ENCODE measurements around the gene KLHL29.

KLHL29 gene

DNA sequence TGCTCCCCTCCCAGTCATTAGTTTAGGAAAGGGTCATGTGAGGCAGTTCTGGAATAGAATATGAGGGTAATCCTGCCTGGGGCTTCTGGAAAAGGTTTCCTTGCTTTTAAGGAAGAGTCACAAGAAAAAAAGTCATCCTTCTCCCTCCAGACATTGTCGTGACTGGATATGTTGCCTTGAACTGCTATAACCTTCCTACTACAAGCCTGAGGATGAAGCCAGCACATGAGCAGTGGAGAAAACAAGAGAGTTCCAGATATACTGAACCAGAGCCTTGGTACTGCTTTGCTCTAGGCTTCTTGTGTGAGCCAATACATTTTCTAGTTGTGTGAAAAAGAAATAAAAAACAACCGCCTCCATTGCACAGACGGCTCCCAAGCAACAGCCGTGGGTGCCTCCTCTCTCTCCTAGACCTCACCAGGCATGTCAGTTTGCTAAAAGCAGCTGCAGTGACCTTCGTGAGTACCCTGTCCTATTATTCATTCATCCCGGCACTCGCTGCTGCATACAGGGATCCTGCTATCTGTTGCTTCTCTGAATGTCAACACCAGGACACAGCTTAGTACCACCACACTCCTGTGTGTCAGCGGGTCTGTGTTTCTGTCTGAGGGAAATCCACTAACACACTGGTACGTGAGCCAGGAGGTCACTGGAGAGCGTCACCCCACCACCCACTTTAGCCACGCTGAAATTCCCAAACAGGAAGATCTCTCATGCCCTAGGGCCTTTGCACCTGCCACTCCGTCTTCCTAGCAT lies 186.7 kb downstream of the KLHL29 start:
- DNase-seq: no peak

DNA sequence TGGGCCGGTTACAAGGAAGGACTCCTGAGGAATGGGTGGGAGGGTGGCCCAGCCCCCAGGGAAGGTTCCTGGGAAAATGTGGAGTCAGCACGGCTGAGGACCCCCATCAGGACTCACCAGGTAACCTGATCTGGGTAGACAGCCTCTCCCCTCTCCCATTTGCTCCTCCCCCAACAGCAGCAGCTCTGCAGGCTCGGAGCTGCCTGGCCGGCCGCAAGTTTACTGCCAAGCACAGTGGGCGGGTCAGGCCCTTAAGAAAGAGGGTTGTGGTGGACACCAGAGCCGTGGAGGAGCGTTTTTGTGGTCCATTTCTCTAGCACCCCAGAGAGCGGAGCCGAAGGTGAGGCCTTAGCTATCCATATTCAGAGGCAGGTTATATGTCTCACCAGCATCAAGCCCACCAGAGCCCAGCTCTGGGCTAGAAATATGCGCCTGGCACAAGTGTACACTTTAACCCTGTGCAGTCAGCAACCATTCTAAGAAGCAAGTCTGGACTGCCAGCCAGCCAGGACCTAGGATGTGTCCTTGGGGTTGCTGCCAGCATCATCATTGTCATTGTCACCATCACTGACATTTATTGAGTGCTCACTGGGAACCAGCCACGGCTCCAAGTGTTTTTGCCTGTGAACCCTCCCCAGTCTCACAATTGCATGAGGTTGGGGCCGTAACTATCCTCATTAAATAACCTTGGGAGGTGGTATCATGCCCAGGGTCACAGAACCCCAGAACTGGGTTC lies 190.1 kb downstream of the KLHL29 start:
- DNase-seq: peak; percentile 56

DNA sequence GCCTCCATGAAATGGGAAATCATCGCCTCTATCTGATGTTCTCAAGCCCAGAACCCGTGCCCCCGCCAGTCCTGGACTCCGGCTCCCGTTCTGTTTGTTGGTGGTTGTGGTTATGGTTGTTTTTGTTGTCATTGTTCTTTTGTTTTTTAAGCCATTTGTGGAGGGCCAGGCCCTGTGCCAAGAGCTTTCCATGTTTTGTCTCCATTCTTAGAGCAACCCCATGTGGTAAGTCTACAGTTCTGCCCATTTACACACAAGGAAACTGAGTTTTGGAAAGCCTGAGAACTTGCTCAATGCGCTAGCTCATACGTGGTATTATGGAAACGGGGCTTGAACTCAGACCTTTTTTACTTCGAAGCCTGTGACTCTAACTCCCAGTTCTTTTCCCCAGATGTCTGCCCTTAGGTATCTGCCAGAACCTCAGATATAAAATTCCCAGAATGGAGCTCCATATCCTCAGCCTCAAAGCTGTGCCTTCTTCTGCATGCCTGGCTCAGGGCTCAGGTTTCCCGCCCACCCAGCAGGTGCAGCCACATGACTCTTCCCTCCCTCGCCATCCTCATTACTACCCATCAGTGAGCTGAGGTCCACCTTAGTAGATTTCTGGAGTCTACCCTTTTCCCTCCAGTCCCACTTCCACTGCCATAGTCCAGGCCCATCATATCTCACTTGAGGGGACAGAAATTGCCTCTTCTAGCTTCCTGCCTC lies 194.1 kb downstream of the KLHL29 start:
- no peak for DNase-seq

DNA sequence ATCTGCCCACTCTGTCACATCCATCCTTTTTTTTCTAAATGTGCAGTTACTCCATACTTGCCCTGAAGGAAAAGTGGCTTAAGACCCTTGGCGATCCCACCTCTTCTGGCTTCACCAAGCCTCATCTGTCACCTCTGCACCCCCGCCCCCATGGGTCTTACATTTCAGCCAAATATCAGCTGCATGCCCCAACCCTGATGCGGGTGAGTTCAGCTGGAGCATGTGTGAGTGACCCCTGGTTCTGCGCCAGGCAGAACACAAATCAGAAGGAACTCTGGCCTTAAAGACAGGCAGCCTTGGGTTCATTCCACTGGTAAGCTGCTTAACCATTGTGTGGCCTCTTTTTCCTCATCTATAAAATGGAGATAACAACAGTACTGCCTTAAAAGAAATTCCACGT lies 194.7 kb downstream of the KLHL29 start:
- no peak for DNase-seq

DNA sequence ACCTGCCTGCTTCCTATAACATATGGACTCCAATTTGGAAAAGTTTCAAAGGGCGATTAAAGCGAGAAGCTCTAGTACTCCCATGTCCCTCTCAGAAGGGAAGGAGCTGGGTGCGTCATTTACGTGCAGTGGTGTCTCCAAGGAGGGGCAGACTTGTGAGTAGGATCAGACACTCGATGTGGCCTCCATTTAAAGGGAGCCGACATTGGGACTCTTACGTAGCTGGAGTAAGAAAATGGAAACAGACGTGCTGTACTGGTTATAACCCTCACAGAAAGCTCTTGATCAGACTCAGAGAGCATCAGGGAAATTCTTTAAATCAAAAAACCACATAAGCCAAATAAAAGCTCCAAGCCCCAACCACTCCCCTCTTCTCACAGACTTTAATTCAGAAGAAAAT lies 198.5 kb downstream of the KLHL29 start:
- DNase-seq: no peak

DNA sequence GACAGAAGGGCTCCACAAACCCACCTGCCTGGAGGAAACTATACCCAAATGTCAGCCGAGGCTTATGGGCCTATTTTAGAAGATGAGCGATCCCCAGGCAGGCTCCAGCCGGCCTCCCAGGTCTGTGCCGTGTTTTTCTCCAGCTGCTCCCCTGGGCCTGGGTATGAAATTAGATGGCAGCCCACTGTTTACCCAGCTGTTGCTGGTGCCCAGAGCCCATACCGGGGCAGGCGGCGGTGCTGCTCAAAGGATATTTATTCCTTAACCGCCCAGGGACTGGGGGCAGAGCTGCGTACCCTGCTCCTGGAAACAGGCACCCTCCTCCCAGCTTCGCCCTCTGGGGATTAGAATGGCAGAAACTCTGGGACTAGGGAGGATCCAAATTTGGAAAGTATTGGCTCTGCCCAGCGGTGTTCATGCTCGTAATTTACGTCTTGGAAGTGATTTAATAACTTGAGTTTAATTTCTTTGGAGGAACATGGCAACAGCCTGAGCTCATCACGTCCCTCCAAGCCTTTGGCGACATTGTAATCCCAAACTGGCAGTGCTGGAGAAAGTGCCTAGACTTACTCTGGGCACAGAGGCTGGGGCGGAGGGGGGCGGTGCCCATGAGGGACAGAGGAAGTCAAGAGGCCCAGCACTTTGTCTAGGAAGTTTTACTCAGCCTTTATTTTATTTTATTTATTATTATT lies 199.2 kb downstream of the KLHL29 start:
- no peak for DNase-seq

DNA sequence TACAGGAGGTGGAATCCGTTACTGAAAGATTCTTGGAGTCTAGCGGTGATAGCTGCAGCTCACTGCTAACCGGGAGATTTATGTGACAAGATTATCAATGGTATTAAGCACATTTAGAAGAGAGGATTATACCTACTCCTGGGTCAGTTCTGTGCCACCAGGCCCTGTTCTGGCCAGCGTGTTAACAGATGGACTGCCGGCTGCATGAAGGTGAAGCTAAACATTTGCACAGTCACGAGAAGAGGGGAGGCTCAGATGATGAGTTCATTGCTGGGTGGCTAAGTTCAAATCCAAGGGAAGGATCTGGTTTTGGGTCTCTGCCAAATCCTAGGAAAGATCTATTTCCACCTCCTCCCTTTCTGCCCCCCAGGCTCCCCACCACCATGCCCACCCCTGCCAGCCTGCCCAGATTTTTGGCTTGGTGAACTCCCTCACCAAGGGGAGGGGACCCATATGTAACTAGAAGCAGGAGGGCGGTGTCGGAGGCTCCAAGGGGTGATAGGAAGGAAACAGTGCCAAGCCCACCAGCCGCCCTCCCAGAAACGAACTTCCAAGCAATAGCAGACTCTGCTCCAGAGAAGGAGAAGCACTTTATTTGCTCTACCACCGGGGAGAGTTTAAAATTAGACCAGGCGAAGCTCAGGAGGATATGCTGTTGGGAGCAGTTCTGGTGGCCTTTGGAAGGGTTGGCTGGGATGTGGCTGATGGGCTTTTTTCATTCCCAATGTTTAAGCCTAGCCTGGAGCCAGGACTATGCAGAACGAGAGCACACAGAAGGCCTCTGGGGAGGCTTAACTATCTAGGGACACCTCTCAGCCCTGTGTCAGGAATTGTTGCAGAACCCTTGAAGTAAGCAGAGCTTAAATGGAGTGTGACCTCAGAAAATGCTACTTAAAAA lies 200.5 kb downstream of the KLHL29 start:
- no peak for DNase-seq

DNA sequence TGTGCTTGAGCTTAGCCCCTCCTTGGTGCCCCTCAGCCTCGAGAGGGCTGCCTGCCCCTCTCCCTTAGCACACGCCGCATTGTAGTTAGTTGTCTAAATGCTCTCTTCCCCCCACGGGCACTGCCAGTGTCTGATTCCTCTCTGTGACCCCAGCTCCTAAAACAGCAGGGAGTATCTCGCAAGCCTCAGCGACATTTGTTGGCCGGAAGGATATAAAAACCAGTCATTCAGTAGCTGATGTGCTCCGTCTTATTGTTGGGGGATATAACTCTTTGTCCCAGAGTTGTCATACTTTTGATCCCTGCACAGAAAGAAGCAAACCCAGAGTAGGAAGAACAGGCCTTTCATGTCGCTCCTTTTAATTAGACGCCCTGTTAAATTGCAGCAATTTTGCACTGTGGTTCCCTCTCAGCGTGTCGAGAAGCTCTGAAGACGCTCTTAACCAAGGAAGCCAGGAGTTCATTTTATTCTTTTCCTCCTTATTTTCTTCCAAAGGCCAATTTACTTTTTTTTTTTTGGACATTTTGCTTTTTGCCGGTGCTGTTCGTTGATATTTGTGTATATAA lies 201.8 kb downstream of the KLHL29 start:
- no peak for DNase-seq

DNA sequence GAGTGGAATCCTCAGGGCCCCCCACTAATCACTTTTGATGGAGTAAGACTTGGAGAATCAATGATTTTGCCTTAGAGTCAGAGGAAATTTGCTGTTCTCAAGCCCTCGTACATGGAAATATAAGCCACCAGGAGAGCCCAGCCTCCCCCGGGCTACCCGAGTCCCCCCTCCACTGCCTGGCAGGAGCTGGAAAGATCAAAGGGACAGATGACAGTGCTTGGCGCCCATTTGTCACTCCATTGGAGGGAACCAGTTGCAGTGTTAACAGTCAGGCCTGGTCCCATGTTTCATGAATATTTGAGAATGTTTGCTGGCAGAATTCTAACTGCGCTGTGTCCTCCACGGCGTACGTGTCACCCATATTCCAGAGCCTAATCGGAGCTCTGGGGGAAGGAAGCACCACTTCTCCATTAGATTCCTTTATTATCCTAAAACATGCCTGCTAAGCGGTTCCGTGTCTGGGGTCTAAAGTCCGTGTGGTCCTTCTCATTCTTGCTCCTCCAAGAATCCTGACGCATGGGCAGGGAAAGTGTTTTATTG lies 202.4 kb downstream of the KLHL29 start:
- no peak for DNase-seq

DNA sequence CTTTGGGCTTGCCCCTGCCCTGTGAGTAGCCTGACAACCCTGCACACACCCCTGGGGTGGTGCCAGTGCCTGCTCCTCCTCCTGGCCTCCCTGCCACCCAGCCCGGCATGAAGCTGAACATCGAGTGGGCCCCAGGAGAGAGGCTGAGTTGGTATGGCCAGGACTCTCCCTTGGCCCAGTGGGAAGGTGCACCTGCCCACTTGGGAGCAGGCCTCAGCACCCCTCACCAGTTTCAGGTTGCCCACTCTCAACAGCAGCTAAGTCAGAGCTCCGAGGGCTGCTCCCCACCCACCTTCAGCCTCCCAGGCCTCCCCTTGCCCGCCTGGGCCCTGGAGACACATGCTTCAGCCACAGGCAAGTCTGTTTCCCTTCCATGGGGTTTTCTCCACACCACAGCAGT lies 203.1 kb downstream of the KLHL29 start:
- DNase-seq: no peak

DNA sequence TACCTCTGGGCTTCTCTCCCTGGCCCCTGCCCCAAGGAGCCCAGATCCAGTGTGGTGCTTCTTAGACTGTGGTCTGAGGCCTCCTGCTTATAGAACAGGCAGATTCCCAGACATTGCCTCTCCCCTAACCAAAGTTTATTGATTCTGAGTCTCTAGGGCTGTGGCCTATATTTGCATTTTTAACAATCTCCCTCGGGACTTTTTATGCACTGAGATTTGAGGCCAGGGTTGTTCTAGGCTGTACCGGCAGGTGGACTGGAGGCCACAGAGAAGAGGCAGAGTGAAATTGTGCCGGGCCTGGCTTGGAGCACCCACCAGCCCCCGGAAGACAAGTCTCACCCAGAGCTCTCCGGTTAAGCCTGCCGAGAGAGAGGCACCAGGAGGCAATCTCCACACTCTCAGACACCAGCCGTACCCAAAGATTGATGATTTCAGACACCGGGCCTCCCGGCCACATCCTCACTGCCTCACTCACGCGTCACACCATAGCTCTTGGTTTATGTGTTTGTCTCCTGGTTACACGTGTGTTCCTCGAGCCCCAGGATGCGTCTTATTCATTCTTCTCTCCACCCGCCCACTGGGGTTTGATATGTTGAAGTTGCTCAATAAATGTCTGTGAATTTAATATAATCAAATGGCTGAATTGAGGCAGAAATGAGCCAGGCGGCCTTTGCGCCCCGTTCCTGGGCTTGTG lies 203.7 kb downstream of the KLHL29 start:
- no peak for DNase-seq

DNA sequence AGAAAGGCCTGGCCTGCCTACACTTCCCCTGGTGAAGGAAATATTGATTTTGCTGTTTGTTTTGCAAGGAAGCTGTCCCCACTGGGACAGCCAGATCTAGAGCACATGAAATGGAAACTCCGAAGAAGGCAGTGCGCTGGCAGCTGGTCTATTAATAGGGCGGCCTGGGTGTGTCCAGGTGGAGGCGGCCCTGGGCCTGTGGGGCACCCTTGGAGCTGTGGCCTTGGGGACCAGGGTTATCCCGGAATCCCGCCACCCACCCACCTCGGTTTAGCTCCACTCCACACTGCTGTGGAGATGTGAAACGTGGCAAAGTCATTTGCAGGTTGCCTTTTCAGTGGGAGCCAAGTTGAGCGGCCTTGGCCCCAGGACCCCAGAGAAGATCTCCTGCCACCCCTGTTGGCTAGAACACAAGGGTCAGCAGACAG lies 204.3 kb downstream of the KLHL29 start:
- DNase-seq: no peak

DNA sequence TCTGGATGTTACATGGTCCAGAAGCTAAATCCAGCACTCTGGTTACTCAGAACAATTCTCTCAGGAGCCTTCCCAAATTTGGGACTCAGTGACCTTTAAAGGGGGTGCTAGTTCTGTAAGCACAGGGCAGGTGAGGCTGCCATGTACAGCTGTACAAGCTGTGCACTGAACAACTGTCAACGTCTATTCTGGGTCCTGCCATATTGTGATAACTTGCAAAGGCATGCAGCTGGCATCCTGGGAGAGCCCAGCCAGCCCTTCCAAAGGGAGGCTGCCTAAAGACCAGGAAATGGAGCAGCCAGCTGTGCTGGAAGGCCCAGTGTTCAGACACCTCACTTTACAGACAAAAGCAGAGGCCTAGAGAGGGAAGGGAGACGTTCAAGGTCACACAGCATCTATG lies 204.8 kb downstream of the KLHL29 start:
- DNase-seq: no peak

DNA sequence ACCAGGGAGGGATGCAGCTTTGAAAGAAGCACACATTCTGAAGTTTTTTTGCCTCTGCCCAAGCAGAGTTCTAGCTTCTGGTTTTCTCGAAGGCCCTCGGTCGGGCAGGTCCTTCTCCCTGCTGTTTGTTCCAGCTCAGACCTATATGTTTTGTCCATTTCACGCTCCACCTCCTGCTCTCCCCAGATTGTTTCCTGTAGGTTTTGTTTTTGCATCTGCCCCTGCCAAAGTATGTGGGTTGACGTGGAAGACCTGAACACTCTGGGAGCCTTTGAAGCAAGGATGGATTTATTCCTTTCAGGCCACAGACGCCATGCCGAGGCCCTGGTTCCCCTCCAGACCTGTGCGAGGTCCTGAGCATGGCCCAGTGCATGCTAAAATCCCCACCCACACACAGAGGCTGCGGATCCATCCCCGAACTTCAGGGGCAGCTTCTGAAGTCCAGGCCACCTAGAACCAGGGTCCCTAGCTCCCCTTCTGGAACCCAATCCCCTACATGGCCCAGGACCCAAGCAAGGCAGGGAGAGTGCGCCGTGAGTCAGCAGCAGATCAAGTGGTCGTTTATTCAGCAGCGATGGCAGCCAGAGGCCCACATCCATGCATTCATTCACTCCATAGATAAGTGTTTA lies 205.4 kb downstream of the KLHL29 start:
- no peak for DNase-seq

DNA sequence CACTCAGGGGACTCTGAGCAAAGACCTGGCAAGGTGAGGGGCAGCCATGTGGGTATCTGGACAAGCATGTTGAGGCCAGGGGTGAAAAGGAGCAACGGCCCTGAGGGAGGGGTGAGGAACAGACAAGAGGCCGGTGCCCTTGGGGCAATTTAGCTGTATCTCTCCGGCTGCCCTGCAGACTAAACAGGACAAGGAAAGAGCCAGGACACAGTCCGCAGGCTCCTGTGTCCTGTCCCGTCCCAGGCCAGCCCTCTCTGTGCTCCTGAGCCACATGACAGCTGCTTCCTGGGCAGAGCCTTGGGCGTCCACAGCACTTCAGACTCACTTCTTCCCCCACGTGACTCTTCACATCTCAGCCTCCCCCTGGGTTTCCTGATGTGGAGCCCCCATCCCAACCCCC lies 206.1 kb downstream of the KLHL29 start:
- no peak for DNase-seq

DNA sequence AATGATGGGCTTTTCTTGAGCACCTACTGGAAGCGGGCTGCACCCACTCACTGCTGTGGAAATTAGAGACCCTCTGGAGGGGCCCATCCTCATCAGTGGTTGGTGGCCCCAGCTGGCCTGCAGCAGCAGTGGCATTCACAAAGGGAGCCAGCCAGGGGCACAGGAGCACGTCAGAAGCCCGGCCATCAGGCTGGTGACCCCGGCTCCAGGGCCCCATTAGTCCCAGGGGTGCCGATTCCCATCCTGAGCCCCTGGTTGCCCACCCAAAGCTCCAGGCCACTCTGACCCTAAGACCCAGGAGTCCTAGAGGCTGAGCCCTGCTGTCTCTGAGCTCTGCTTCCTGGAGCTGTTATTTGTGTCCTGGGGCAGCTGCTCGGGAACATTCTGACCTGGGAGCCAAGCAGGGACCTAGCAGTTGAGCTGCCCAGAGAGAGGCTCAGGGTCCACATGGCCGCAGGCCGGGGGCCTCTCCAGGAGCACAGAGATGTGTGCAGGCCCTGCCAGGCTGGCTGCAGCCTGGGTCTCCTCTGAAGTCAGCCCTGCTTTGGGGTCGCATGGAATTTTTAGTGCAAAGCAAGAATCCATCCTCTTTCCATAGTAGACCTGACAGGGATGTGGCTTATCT lies 207.2 kb downstream of the KLHL29 start:
- DNase-seq: no peak

DNA sequence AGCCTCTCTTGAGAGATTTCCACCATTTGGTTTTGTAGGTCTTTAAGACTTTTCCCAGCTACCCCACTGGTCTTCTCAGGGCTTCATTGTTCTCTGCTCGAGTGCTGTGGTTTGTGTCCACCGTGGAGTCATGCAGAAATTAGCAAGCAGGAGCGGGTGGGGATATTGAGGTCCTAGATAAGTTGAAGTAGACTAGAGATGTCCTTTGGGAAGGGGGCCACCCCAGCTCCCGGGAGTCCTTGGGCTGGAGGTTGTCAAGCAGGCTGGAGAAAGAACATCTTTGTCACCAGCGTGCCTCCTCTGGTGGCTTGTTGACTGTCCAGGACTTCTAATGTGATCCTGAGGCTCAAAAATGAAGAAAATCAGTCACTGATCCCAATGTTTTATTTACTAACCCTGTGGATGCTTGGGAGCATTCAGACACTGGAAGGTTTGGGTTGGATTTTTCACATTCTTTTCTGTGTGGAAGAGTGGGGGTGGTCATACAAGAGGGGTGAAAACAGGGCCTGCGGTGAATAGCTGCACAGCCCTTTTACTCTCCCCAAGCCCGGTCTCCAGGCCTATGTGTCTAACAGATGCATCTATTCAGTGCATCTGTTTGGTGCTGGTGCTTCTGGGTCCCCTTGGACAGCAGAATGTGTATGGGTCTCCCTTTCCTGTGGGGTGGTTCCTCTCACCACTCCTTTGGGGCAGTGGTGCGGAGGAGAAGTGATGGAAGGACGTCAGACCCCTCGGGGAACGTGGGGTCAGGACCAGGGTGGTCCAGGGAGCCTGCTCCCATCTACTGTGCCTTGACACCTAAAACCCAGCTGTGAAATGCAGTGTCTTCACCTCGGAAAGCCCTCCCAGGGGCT lies 208.1 kb downstream of the KLHL29 start:
- no peak for DNase-seq

DNA sequence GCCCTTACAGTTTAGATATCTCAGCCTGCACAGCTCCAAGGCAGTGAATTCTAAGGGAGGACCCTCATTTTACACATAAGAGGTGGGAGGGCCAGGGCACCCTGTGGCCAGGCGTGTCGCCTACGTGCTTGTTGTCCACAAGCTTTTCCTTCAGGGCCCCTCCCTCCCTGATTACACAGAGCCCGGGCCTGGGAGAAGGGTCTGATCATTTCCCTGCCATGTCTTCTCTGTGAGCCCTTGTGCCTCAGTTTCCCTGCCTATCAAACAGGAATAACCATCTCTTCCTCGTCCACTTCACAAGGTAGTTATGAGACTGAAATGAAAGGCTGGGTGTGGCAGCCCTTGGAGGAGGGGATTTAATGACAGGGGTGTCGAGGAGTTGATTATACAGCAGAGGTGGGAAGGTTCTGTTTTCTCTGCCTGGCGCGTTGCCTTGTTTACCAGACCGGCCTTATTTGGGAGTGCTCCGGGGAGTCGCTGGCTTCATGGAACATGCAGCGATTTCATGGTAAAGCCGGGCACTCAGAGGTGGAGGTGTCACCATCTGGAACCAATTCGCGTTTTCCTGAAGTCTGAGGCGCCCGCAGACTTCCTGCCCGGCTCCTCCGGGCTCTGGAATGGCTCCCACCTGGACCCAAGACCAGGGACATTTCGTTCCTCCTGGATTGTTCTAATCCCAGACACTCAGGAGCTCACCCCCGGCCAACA lies 208.9 kb downstream of the KLHL29 start:
- DNase-seq: no peak
